Gastrocnemius medialis (tissue), 4 donors: Measurements from ENCODE around the gene UBAP2L. TPM values are rescaled to one million over a fixed set of nuclear protein-coding genes. Genes with fewer than 3 reads are reported as not detected.

Source experiments
- ATAC-seq, 2 donors: fragments of 150-250 bp; one replicate each; pipeline ENCODE4 v1.9.1; 2016
- DNase-seq, 2 donors: peaks; one replicate each; pipeline ENCODE4 v3.0.0-alpha.2; 2019
- H3K27ac ChIP-seq, 4 donors: fragments of 200-600 bp; sonication (generic); 1 replicate in 1 of 4; 2 replicates in 3 of 4; pipeline ENCODE4 v1.5.1; 2016 to 2018; ENCODE audit warnings: mild to moderate bottlenecking in 2 of 4, moderate library complexity in 1 of 4
- H3K27me3 ChIP-seq, 3 donors: fragments of 200-600 bp; sonication (generic) in 2 of 3; 1 replicate in 1 of 3; 2 replicates in 2 of 3; pipeline versions ENCODE4 v1.5.1 to v1.6.0; 2016 to 2019; ENCODE audit warnings: mild to moderate bottlenecking in 1 of 3, moderate library complexity in 1 of 3
- H3K36me3 ChIP-seq, 2 donors: fragments of 200-600 bp; sonication (generic) in 1 of 2; one replicate each; pipeline ENCODE4 v1.5.1; 2017 to 2018
- H3K4me1 ChIP-seq, 2 donors: fragments of 200-600 bp; sonication (generic) in 1 of 2; one replicate each; pipeline ENCODE4 v1.5.1; 2016 to 2017; ENCODE audit warnings: mild to moderate bottlenecking in 2 of 2
- H3K4me3 ChIP-seq, 4 donors: fragments of 200-600 bp; sonication (generic) in 3 of 4; 1 replicate in 1 of 4; 2 replicates in 3 of 4; pipeline ENCODE4 v1.5.1; 2016 to 2019; ENCODE audit warnings: mild to moderate bottlenecking in 2 of 4
- H3K9me3 ChIP-seq, 3 donors: fragments of 200-600 bp; sonication (generic) in 2 of 3; 1 replicate in 1 of 3; 2 replicates in 2 of 3; pipeline ENCODE4 v1.5.1; 2016 to 2019
- CTCF ChIP-seq, 5 experiments: fragments of 450-650 bp in 3 of 5; fragments of 200-600 bp in 2 of 5; sonication (generic) in 2 of 5; IDR thresholded peaks in 4 of 5; conservative IDR thresholded peaks in 1 of 5; 1 replicate in 4 of 5; 2 replicates in 1 of 5; pipeline ENCODE4 v1.5.1; 2016 to 2019; ENCODE audit warnings: antibody characterized with exemption in 5 of 5, mild to moderate bottlenecking in 3 of 5, moderate library complexity in 3 of 5
- POLR2A ChIP-seq, 2 donors: fragments of 450-650 bp; IDR thresholded peaks; one replicate each; pipeline ENCODE4 v1.6.1; 2017; ENCODE audit warnings: antibody characterized with exemption in 2 of 2, mild to moderate bottlenecking in 2 of 2, moderate library complexity in 2 of 2
- in situ Hi-C, 4 donors: fragments of 200-750 bp; cut with MboI; loops; one replicate each; pipeline versions ENCODE4 v1.15.0 to v1.8.0; 2017; ENCODE audit warnings: low sequenced_read_pairs in 4 of 4
- intact Hi-C: fragments of 100-400 bp; cut with DNase I; formaldehyde crosslinking; loops from one replicate; pipeline ENCODE4 v1.15.1; 2023; ENCODE audit warnings: low total_unique reads
- total RNA-seq, 4 donors: library from RNA; depleted of rRNA; stranded (reverse); fragments of >200 nt; gene quantifications; one replicate each; pipeline versions ENCODE4 v1.1.0 to v1.2.3, GENCODE V29; 2016

The UBAP2L gene
- total RNA-seq, 4 donors from 2014 or later = 38.5 to 72.8 (median 50.8) TPM

GRCh38 chr1:154181944-154182343 lies 38.8 kb upstream of the UBAP2L start:
- intact Hi-C loops (loop anchor here (10.0 kb wide), 1 partner anchor 187 kb away; the partner anchor contains the start of gene RPS27), in situ Hi-C loops (loop anchor here in 1 of 4 donors (10.0 kb wide), 1 partner anchor 93 kb away; the partner anchor contains the start of gene HAX1)
- no peak for DNase-seq
- peak overlapping the region; percentile 86 to 93 (median 90) for H3K27ac ChIP-seq
- no peak for ATAC-seq
- no peaks in the 10 kb centered on the region for H3K9me3 ChIP-seq
- peaks cover 0 to 21% of the 10 kb centered on the region in 2 donors for H3K36me3 ChIP-seq
- peak overlapping the region; percentile 69 to 89 (median 82) for H3K4me3 ChIP-seq
- TF ChIP-seq POLR2A (IDR thresholded peaks at IDR 0.05) = no peak
- TF ChIP-seq CTCF (IDR thresholded peaks at IDR 0.05 in 4 of 5, conservative IDR thresholded peaks at IDR 0.05 in 1 of 5) = no peak
- H3K27me3 ChIP-seq = no peaks in the 10 kb centered on the region
- H3K4me1 ChIP-seq = peaks cover 66 to 73% of the 10 kb centered on the region in 2 donors

- H3K9me3 ChIP-seq = no peaks in the 10 kb centered on the region
- no peak for TF ChIP-seq CTCF (IDR thresholded peaks at IDR 0.05 in 4 of 5, conservative IDR thresholded peaks at IDR 0.05 in 1 of 5)
- TF ChIP-seq POLR2A (IDR thresholded peaks at IDR 0.05) = no peak
- intact Hi-C loops (loop anchor here (1.0 to 10.0 kb wide), 3 partner anchors 38 to 188 kb away; partner anchors contain the start of genes HAX1, RPS27 and UBAP2L), in situ Hi-C loops (loop anchor here in 1 of 4 donors (10.0 kb wide), 1 partner anchor 92 kb away; the partner anchor contains the start of gene HAX1)
- H3K4me3 ChIP-seq = peak overlapping the region; percentile 69 to 89 (median 82)
- peaks cover 67 to 68% of the 10 kb centered on the region in 2 donors for H3K4me1 ChIP-seq
- ATAC-seq (peak; percentile 21 to 25), DNase-seq (peak; percentile 55 to 65)
- H3K27ac ChIP-seq = peak overlapping the region; percentile 86 to 93 (median 90)
- peaks cover 0 to 21% of the 10 kb centered on the region in 2 donors for H3K36me3 ChIP-seq
- no peaks in the 10 kb centered on the region for H3K27me3 ChIP-seq
Observed at GRCh38 chr1:154182344-154183045, 38.3 kb upstream of the UBAP2L start.

- peak; percentile 94 to 96 for TF ChIP-seq POLR2A (IDR thresholded peaks at IDR 0.05)
- peak in 1 of 5 experiments; percentile 35 for TF ChIP-seq CTCF (IDR thresholded peaks at IDR 0.05 in 4 of 5, conservative IDR thresholded peaks at IDR 0.05 in 1 of 5)
- H3K9me3 ChIP-seq = no peaks in the 10 kb centered on the region
- peaks cover 0 to 15% of the 10 kb centered on the region in 2 donors for H3K36me3 ChIP-seq
- in situ Hi-C loops = loop anchor here in 1 of 4 donors (10.0 kb wide), 1 partner anchor 92 kb away; the partner anchor contains the start of gene HAX1
- ATAC-seq (peak; percentile 73 to 83), DNase-seq (peak; percentile 88 to 92)
- peak overlapping the region; percentile 86 to 93 (median 90) for H3K27ac ChIP-seq
- no peaks in the 10 kb centered on the region for H3K27me3 ChIP-seq
- H3K4me1 ChIP-seq = peaks cover 60 to 61% of the 10 kb centered on the region in 2 donors
- H3K4me3 ChIP-seq = peak overlapping the region; percentile 69 to 89 (median 82)
- intact Hi-C loops = loop anchor here (1.0 to 10.0 kb wide), 3 partner anchors 37 to 188 kb away; partner anchors contain the start of genes HAX1, RPS27 and UBAP2L
Observed at GRCh38 chr1:154183046-154183915, 37.5 kb upstream of the UBAP2L start.

- DNase-seq = peak in 1 of 2 donors; percentile 62
Observed at GRCh38 chr1:154186177-154186576, 34.6 kb upstream of the UBAP2L start.

More at GRCh38 chr1:154186177-154186576, 34.6 kb upstream of the UBAP2L start:
- peak overlapping the region; percentile 86 to 93 (median 90) for H3K27ac ChIP-seq
- no peak for TF ChIP-seq POLR2A (IDR thresholded peaks at IDR 0.05)
- TF ChIP-seq CTCF (IDR thresholded peaks at IDR 0.05 in 4 of 5, conservative IDR thresholded peaks at IDR 0.05 in 1 of 5) = peak; percentile 30 to 71 (median 59)
- H3K36me3 ChIP-seq = no peaks in the 10 kb centered on the region
- no peak for ATAC-seq
- in situ Hi-C loops = loop anchor here in 1 of 4 donors (10.0 kb wide), 1 partner anchor 89 kb away; the partner anchor contains the start of gene HAX1
- H3K4me3 ChIP-seq = no peak overlapping the region
- no peaks in the 10 kb centered on the region for H3K9me3 ChIP-seq
- no peaks in the 10 kb centered on the region for H3K27me3 ChIP-seq
- intact Hi-C loops = loop anchor here (10.0 kb wide), 1 partner anchor 191 kb away; the partner anchor contains the start of gene RPS27
- peaks cover 31 to 34% of the 10 kb centered on the region in 2 donors for H3K4me1 ChIP-seq
